Measurements from ENCODE around the gene UHRF2. TPM values are rescaled to one million over a fixed set of nuclear protein-coding genes. Genes with fewer than 3 reads are reported as not detected.

Gene UHRF2
- total RNA-seq, 1 experiment from 2014 or later = 45.2 TPM

DNA sequence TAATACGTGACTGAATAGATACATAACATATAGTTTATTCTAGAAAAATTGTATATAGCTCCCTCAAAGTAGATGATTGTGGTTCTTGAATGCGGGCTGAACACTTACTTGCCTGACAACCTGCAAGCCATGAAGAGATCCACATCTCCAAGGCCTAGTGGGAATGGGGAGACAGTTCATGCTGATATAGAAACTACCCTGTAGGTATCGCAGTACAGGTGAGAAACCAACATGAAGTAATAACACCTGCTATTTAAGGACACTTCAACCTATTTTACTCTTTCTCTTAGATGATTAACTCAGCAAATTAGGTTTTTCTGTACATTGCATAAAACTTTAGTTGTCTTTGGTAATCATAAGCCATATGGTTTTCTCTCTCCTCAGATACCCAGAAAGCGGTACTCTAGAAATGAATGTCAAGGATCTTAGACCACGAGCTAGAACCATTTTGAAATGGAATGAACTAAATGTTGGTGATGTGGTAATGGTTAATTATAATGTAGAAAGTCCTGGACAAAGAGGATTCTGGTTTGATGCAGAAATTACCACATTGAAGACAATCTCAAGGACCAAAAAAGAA is 47.3 kb downstream of the UHRF2 start:
- Histone ChIP-seq H3K23me2 (ENCODE audit: insufficient read length, low read depth, low read length, poor library complexity, severe bottlenecking) (no peaks in the 10 kb centered on the region), H2BK120ac (ENCODE audit: low read depth, low read length, poor library complexity, severe bottlenecking) (no peak overlapping the region), H2BK20ac (ENCODE audit: low read depth, low read length, poor library complexity, severe bottlenecking) (no peak overlapping the region), H4K20me1 (ENCODE audit: control insufficient read depth, insufficient read depth, insufficient read length) (no peaks in the 10 kb centered on the region), H3K4me2 (ENCODE audit: insufficient read depth, insufficient read length, low read length) (no peak overlapping the region), H3K79me1 (ENCODE audit: insufficient read depth, low read depth, low read length, poor library complexity, severe bottlenecking) (peaks cover 3% of the 10 kb centered on the region), H4K5ac (ENCODE audit: insufficient read length, low read depth, low read length) (no peak overlapping the region), H3K9ac (ENCODE audit: extremely low read depth, insufficient read length, low read length) (no peak overlapping the region), H2AK5ac (ENCODE audit: insufficient read length, low read length) (no peak overlapping the region), H3K9me3 (ENCODE audit: control insufficient read depth, low read depth, low read length) (no peaks in the 10 kb centered on the region), H3K18ac (ENCODE audit: insufficient read length, low read depth, low read length) (no peak overlapping the region), H2BK15ac (ENCODE audit: low read depth, low read length) (no peak overlapping the region), H3K79me2 (ENCODE audit: insufficient read depth, low read length) (peaks cover 4% of the 10 kb centered on the region; the same call in 1 of the 2 replicates), H3K56ac (ENCODE audit: insufficient read length, low read depth, low read length) (no peak overlapping the region), H3K4ac (ENCODE audit: low read depth, low read length) (no peak overlapping the region), H2BK5ac (ENCODE audit: insufficient read length, low read length) (no peak overlapping the region), H2AFZ (ENCODE audit: low read length) (no peak overlapping the region), H3K27me3 (ENCODE audit: insufficient read depth, low read length) (no peaks in the 10 kb centered on the region), H3K23ac (ENCODE audit: insufficient read length, low read depth, low read length) (no peak overlapping the region), H3T11ph (ENCODE audit: low read length) (no peak overlapping the region), H3K27ac (ENCODE audit: insufficient read length, low read depth, low read length) (no peak overlapping the region), H3K4me1 (ENCODE audit: insufficient read depth, low read length) (no peaks in the 10 kb centered on the region), H4K91ac (ENCODE audit: insufficient read length, low read depth, low read length) (no peak overlapping the region), H2BK12ac (ENCODE audit: insufficient read length, low read depth, low read length) (no peak overlapping the region), H3K14ac (ENCODE audit: insufficient read depth, low read length) (no peak overlapping the region), H4K8ac (replicated peaks; ENCODE audit: insufficient read length, low read depth, low read length) (no peak overlapping the region)
- no peak for DNase-seq
- H3K36me3 Mint-ChIP-seq (ENCODE audit: insufficient read depth in 1 of 3, low read depth in 3 of 3) = peaks cover 20 to 34% (median 26%) of the 10 kb centered on the region in 3 experiments
- no peak overlapping the region for H3K27ac Mint-ChIP-seq
- peaks cover 0 to 4% of the 10 kb centered on the region in 2 experiments; a peak in 2 of 5 replicates for H3K9me3 Mint-ChIP-seq
- WGBS (ENCODE audit: extremely low coverage, insufficient read length, low lambda C conversion rate) = no CpG with 5 or more reads among the region's 5 CpGs
- no peaks in the 10 kb centered on the region for H3K27me3 Mint-ChIP-seq (ENCODE audit: low read depth)
- TF ChIP-seq CTCF (conservative IDR thresholded peaks at IDR 0.05) = no peak
- H3K4me1 Mint-ChIP-seq = no peaks in the 10 kb centered on the region
- H3K4me3 Mint-ChIP-seq = no peak overlapping the region
